HuH-7.5 (cell line): ENCODE data around the gene CRYBA4.

ENCODE experiments used
- DNase-seq: peaks from one replicate; pipeline ENCODE4 v3.0.0; 2011; ENCODE audit warnings: low spot score

Gene CRYBA4

DNA sequence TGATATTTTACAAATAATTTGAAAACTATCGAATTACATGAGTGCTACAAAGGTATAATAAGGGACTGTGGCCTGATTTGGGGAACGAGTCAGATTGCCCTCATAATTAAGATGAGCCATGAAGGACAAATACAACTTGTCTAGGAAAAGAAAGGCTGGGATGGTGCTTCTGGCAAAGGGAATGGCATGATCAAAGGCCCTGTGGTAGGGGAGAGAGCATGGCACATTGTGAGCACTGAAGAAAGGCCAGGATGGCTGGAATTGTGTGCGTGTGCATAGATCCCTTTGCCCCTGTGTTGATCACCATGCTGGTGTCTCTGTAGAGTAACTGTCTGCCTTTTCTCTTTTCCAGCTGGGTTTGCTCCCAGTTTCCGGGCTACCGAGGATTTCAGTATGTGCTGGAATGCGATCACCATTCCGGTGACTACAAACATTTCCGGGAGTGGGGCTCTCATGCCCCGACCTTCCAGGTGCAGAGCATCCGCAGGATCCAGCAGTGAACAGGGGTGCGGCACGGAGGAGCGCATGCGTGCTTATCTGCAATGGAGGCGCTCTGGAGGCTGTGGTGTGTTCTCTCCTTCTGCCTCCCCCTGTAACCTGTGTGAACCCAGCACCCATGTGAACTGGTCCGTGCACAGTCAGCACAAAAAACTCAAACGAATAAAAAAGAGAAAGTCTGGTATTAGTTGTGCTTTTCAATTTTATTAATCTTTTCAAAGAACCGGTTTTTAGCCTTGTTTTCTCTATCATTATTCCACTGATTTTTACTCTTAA, 8.4 kb downstream of the CRYBA4 start:
- DNase-seq, result no peak

DNA sequence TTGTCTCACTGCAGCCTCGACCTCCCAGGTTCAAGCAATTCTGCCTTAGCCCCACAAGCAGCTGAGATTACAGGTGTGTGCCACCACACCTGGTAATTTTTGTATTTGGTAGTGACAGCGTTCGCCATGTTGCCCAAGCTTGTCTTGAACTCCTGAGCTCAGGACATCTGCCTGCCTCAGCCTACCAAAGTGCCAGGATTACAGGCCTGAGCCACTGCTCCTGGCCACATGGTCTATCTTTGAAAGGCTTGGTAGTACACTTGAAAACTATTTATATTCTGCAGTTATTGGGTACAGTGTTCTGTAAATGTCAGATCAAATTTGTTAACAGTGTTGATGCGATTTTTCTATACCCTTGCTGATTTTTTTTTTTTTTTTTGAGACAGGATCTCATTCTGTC, 9.5 kb downstream of the CRYBA4 start:
- no peak for DNase-seq

DNA sequence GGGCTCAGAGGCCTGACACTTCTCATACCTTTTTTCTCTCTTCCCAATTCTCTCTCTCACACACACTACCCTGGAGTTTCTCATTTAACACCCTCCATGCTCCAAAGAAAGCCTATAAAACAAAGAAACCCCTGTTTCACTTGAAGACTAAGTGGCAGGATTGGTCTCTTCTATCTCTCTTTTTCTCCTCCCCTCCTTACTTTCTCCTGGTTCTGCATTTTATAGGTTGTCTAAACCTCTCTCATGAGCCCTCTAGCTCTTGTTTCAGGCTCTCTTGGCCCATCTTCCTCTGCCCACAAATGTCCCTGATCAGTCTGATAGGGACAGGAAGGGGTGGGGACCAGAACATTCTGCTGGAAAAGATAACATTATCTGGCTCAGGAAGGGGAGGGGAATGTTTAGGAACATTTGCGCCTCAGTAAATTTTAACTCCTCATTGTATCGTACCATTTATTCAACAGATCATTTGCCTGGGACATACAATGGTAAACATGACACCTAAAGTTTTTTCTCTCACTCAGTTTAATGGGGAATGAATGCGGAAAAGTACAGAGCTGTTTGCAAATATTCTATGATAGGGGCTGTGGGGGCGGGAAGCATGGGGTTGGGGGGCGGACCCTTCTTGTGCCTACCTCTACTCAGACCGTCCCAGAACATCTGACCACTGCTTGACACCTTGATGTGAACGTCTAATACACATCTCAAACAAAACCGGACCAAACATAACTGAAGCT, 10.8 kb downstream of the CRYBA4 start:
- DNase-seq, result no peak

DNA sequence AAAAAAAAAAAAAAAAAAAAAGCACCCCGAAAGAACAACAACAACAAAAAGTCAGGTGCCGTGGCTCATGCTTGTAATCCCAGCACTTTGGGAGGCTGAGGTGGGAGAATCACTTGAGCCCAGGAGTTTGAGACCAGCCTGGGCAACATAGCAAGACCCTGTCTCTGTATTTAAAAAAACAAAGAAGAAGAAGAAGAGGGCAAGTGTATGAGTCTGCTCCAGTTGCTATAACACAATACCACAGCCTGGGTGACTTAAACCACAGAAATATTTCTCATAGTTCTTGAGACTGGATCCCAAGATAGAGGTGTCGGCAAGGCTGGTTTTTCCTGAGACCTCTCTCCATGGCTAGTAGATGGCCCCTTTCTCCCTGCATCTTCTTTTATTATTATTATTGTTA, 12.4 kb downstream of the CRYBA4 start:
- no peak for DNase-seq

DNA sequence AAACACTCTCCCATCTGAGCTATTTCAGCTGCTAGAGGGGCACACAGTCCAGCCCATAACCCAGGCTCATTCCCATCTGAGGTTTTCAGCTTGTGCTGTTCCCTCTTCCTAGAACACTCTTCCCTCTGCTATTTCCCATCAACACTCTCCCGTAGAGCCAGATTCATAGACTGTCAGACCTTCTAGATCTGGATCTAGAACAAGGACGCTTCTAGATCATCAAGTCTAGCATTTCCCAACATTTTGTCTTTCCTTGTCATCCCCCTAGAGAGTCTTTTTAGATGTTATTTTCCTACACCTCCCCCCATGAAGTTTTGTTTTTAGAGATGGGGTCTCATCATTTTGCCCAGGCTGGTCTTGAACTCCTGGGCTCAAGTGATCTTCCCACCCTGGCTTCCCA, 13.4 kb downstream of the CRYBA4 start:
- no peak for DNase-seq

DNA sequence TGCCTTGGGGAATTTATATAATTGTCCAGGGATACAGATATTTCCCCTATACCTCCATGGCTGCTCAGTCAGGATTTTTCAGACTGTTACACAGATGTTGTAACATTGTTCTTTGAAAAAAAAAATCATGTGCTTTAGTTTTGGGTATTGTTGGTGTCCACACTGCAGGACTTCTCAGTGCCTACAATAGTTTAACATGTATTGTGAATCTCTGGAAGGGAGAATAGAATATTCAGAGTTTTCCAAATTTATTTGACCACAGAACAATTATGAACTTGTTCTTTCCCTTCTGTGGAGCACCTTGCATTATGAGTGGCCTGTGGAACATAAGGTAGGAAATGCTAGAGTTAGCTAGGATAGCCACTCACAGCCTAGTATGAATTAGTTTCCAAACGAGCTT, 14.5 kb downstream of the CRYBA4 start:
- no peak for DNase-seq

DNA sequence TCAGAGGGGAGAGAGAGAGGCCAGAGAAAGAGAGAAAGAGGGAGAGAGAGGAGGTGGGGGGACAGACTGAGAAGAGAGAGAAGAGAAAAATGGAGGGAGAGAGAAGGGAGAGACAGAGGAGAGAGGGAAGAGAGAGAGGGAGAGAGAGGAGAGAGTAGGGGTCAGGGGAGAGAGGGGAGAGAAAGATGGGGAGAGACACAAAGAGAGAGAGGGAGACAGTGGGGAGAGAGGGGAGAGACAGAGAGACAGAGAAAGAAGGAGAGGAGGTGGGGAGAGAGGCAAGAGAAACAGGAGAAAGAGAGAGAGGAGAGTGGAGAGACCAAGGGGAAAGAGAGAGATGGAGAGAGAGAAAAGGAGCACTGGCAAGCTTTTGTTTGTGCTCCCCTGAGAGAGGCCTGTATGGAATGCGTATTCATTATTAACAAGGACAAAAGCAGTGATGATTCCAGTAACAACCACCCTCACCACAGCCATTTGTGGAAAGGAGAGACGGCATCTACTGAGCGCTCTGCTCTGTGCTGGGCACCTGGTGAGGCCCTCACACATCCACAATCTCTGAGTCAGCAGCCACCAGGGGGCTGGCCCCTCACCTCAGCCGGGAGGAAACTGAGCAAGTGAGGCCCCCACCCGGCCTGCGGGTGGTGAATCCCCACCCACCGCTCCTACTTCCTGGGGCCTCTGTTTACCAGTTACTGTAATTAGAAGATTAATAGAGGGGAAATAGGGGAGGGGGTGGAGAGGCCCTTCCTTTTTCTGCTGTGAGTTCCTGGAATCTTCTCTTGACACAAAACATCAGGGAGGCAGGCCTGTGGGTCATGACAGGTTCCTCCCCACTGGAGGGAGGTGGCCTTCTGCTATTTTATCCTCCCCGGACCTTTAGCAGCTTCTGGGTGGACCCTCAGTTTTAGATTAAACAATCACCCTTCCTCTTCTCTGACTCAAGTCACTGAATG, 21.0 kb downstream of the CRYBA4 start:
- DNase-seq, result no peak

DNA sequence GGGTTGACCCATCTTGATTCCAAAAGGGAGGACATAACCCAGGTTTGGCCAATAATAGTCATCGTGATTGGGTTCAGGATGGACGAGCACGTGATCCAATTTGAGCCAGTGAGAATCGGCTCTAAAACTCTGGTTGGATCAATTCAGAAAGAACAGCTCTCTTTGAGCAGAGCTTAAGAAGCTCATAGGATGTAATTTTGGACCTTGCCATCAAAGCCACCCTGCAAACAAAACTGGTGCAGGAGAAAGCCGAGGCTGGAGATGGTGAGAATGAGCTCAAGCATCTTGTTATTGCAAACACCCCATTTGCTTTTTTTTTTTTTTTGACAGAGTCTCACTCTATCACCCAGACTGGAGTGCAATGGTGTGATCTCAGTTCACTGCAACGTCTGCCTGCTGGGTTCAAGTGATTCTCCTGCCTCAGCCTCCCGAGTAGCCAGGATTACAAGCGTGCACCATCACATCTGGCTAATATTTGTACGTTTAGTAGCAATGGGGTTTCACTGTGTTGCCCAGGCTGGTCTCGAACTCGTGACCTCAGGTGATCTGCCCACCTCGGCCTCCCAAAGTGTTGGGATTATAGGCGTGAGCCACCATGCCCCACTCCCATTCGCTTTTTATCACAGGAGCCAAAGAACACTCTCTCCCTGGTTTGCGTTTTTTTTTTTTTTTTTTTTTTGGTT, 21.8 kb downstream of the CRYBA4 start:
- no peak for DNase-seq

DNA sequence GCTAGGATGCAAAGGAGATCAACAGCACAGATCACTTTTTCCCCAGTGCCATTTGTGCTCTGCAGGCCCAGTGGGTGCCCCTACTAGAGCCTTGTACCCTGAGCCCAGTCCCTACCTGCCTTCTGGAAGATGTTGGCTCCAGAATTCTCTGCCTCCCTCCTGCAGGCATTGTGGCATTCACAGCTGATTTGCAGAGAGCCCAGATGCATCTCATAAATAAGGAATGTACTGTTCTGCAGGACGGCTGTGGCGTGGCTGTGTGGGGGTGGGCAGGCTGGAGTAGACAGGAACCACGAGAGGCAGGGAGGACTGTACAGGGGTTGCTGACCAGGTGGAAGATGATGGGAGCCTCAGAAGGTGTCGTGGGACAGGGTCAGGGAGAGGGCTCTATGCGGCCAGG, 24.4 kb downstream of the CRYBA4 start:
- DNase-seq, result no peak

DNA sequence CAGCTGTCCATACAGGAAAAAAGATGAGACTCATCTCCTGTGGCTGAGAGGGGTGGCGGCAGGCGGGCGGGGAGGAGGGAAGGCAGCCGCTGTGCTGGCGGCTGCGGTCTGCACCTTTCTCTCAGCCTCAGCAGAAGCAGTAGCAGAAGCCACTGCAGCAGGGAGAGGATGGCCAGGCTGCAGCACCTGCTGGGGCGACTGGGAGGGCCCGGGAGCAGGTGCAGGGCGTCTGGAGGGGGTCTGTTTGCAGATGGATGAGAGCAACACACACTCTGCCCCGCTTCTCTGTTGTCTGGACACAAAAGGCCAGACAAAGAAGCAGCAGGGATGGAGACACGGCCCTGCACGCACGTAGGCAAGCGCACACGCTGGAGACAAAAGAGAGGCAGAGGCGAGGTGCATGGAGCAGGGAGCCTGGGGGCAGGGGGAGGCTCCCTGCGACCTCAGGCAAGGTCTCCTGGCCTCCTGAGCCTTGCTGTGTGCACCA, 26.3 kb downstream of the CRYBA4 start:
- DNase-seq, result no peak

DNA sequence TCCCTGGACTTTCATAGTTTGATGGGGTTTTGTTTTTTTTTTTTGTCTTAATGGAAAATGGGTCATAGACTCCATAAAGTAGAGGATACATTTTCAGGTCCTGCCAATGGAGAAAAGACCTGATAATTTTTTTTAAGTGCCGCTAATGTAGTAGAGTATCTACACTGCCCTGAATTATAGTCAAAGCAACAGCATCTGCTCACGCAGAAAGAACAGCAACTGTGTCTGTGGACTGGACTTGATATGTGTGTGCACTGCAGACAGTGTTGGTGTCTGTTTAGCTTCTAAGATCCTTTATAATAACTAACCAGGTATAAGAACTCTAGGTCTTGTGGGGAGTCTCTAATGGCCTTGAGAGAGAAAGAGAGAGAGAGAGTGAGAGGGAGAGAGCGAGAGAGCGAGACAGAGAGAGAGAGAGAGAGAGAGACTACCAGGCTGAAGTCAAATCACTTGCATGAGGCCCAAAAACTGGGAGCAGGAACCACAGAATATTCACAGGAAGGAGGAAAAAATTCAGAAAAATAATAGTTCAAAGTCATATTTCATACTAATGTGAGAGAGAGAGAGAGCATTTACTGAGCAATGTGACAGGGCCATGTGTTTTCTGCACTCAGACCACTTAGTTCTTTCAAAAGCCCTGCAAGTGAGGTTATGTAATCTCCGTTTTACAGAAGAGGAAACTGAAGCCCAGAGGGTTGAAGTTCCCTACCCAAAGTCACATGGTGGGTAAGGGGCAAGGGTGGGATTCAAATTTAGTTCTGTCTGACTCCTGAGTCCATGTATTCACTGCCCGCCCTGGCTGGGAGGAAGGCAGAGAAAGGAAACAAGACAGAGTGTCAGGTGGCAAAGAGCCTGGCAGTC, 27.0 kb downstream of the CRYBA4 start:
- DNase-seq, result no peak

DNA sequence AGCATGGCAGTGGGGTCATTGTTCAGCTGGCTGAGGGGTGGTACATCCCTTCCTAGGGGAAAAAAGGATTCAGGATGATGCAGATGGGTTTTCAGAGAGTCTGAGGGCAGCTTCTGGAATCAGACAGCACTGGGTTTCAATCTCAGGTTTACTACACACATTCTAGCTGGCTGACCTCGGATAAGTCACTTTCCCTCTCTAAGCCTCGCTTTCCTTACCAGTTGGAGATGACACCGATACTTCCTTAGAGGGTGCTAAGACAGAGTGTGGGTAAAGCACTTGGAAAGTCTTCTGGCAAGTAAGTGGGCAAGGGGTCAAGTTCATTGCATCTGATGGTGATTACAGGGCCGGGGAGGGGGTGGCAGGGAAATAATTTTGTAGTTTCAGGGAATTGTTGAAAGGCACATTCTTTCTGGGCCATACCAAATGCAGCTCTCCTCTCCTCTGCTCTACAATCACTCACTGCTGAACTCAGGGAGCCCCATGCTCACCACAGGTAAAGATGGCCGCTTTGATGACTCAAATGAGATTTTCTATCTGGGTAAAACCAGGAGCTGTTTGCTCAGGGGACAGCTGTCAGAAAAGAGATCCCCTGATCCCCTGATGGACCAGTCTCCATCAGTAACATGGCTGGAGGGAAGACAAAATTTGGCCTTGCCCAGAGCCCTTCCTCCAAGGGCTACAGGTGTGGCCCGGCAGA, 29.1 kb downstream of the CRYBA4 start:
- no peak for DNase-seq

DNA sequence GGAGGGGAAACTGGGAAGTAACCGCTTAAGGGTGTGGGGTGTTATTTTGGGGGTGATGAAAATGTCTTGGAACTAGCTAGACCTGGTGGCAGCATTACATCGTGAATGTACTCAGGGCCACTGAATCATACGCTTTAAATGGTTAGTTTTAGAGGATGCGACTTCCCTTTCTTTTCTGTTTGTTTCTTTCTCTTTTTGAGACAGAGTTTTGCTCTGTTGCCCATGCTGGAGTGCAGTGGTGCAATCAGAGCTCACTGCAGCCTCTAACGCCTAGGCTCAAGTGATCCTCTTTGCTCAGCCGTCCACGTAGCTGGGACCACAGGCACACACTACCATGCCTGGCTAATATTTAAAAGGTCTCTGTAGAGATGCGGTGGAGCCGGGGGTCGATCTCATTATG, 30.1 kb downstream of the CRYBA4 start:
- no peak for DNase-seq

DNA sequence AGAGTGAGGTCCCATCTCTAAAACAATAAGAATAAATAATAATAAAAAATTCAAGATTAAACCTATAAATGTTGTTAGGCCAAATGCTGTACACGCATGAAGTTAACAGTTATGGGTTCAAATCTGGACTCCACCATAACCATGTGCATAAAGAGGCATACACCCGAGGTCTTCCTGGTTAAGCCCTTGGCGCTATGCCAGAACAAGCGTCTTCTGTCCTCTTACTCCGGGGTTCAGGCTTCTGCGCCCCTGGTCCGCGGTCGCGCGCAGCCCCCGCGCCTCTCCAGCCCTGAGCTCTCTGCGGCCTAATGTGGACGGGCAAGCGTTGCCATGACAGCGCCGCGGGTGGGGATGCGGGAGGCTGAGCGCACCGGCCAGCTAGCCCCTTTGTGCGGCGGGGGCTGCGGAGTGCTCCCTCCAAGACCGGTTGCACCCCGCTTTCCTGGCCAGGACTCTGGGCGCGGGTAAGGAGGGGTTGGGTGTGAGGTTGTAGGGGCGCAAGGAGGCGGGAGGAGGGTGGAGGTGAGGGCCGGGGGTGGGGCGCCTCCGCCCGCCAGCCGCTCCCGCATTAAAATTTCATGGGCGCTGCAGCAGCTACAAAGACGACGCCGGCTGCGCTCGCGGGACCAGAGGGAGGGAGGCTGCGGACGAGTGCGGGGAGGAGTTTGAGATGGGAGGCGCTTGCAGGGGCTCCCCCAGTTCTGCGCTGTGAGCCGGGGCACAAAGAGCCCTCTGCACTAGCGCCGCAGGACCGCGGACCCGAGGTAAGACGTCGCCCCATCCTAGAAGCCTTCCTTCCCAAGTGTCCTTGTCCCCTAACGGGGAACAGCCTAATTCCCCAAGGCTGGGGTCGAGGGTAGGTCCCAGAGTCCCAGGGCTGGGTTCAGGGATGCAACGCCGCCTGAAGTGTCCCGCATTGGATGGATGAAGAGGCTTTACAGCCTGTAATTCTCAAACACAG, 35.4 kb downstream of the CRYBA4 start, which contains the start of gene MIAT:
Gene MIAT (plus strand): TSS at position 698 of the 961 bp plus-strand sequence.
- DNase-seq, result no peak

DNA sequence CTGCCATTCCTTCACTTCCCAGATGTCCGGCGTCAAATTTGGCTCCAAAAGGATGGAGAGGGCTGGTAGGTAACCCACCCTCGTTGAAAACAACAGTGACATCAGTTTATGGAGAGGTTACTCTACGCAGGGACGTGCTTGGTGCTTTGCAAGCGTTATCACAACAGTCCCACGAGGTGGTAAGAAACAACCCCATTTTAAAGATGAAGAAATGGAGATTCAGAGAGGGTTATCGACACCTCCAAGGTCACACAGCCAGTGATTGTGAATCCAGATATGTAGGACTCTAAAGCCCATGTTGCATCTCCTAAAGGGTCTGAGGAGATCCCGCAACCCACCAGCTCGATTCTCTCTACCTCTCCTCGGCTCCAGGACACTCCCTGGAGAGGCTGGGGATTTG, 36.4 kb downstream of the CRYBA4 start:
- DNase-seq, result no peak

DNA sequence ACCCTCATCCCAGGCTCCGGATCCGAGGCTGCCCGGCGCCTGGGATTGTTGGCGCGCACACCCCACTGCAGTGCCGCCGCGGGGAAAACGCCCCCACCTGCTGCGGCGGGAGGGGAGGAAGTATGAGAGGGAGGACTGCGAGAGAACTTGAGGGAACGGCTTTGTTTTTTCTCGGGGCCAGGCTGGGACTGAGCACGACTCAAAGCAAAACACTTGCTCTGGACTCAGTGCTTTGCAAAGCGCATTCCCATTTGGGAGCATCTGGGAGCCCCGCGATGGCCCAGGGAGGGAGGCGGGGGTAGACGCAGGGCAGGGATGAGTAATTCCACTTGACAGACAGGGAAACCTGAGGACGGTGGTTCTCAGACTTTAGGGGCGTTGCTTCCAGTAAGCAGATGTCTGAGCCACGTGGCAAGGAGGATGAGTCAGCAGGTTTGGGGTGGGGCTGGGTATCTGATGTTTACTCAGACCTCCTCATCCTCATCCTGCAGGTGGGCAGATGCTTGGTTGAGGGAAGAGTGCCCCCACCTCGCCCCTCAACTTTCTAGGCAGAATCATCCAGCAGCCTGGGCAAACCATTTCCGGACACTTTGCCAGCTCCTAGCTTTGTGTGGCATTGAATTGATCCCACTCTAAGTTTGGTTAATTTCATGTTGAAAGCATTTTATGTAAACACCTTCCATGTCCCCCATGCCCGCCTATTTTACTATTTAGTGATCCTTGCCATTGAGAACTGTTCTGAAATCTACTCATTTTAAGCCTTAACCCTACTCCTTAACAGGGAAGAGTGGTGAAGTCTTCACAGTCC, 37.1 kb downstream of the CRYBA4 start:
- DNase-seq, result no peak

DNA sequence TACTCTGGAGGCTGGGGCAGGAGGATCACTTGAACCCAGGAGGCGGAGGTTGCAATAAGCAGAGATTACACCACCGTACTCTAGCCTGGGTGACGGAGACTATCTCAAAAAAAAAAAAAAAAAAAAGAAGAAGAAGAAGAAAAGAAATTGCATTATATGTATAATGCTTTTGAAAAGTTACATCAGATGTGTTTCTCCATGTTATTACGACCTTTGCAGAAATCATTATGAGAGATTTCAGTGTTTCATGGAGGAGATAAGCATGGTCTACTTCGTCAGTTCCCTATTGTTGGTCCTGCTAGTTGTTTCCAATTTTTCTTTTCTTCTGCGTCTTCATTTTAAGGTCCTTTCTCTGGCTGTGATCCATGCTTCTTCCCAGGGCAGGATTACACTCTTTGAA, 38.6 kb downstream of the CRYBA4 start:
- no peak for DNase-seq

DNA sequence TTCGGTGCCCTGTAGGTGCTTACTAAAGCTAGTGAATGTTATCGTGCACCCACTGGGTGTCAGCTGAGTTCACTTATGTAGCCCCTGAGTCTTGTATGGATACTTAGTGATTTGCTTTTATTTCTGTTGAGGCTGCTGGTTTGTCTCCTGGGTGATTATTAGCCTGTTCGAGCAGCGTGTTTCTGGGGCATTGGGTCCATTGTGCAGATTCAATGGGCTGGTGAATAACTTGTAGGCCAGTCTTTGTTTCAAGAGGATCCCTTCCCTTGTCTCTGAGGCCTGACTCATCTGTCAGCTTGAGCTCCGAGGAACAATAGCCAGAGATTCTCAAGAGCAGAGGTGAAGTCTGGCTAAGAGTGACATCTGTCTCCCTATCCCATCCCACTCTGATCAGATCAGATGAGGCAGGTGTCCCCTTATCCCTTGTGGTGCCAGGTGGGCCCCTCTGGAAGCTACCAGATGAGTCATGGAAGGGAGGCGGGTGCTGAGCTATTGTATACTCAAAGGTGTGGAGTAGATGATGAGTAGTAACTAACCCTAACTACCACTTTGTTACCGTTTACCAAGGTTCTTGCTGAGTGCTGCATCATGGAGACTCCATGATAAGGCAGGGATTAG, 39.3 kb downstream of the CRYBA4 start:
- no peak for DNase-seq
